HepG2 (cell line): ENCODE data around the gene CEP250. TPM values are rescaled to one million over a fixed set of nuclear protein-coding genes. Genes with fewer than 3 reads are reported as not detected.

Experiments
- DNMT1 ChIP-seq: sonication (generic); formaldehyde crosslinking; IDR thresholded peaks from 2 replicates; pipeline ENCODE4 v1.5.1; 2020; ENCODE audit warnings: mild to moderate bottlenecking, missing genetic modification reagents
- HOXA5 ChIP-seq: sonication (generic); formaldehyde crosslinking; IDR thresholded peaks from 2 replicates; pipeline ENCODE4 v1.4.0; 2020; ENCODE audit warnings: missing genetic modification reagents
- KDM2A ChIP-seq: sonication (generic); formaldehyde crosslinking; IDR thresholded peaks from 2 replicates; pipeline ENCODE4 v1.4.0; 2020; ENCODE audit warnings: low read depth, missing genetic modification reagents, borderline replicate concordance
- PAXIP1 ChIP-seq: sonication (generic); formaldehyde crosslinking; conservative IDR thresholded peaks from 2 replicates; pipeline ENCODE4 v1.4.0; 2020; ENCODE audit warnings: mild to moderate bottlenecking, missing genetic modification reagents, moderate library complexity
- PHF21A ChIP-seq: sonication (generic); formaldehyde crosslinking; IDR thresholded peaks from 2 replicates; pipeline ENCODE4 v1.5.0; 2020; ENCODE audit warnings: mild to moderate bottlenecking, missing genetic modification reagents
- RBM39 ChIP-seq: fragments of 200-400 bp; formaldehyde crosslinking; IDR thresholded peaks from one replicate; pipeline ENCODE4 v1.6.1; 2018; ENCODE audit warnings: antibody characterized with exemption, mild to moderate bottlenecking, low read depth, low read length; ENCODE audit not compliant: poor library complexity, severe bottlenecking
- SMARCE1 ChIP-seq: fragments of 450-650 bp; IDR thresholded peaks from 2 replicates; pipeline ENCODE4 v1.6.1; 2017; ENCODE audit warnings: borderline replicate concordance
- ZBTB40 ChIP-seq, 2 experiments: fragments of 450-650 bp in 1 of 2; sonication (generic) in 1 of 2; formaldehyde crosslinking in 1 of 2; IDR thresholded peaks; 2 replicates each; pipeline versions ENCODE4 v1.6.1 to v1.8.0; 2016 to 2022; ENCODE audit warnings: antibody characterized with exemption in 1 of 2, mild to moderate bottlenecking in 1 of 2, missing genetic modification reagents in 1 of 2
- ZKSCAN1 ChIP-seq: fragments of 150-350 bp; IDR thresholded peaks from 2 replicates; pipeline ENCODE4 v1.6.1; 2014; ENCODE audit warnings: low read length
- ZNF121 ChIP-seq: sonication (generic); formaldehyde crosslinking; IDR thresholded peaks from 2 replicates; pipeline ENCODE4 v1.5.0; 2020; ENCODE audit warnings: mild to moderate bottlenecking, missing genetic modification reagents
- polyA plus RNA-seq, 8 experiments: library from polyadenylated mRNA; depleted of rRNA in 3 of 8; stranded (reverse) in 7 of 8; unstranded in 1 of 8; fragments of >200 nt; fragmentation: Illumina TruSeq in 4 of 8; extraction: Trizol in 4 of 8; gene quantifications; 2 replicates each; pipeline versions ENCODE4 v1.2.1 to v1.2.3, GENCODE V29; 2011 to 2016; ENCODE audit warnings: low read depth in 4 of 8, missing spikeins in 1 of 8, mixed read lengths in 1 of 8; ENCODE audit not compliant: insufficient read depth in 1 of 8
- total RNA-seq, 5 experiments: library from RNA; depleted of rRNA; stranded (reverse); fragments of >200 nt; fragmentation: Illumina TruSeq; extraction: Trizol; gene quantifications; 2 replicates each; pipeline ENCODE4 v1.2.3, GENCODE V29; 2016; ENCODE audit warnings: low read depth in 1 of 5
- TF ChIP-seq, protein P1 (sequence below), 2 experiments: fragments of 450-650 bp in 1 of 2; sonication (generic) in 1 of 2; formaldehyde crosslinking; IDR thresholded peaks; 2 replicates each; pipeline versions ENCODE4 v1.5.0 to v1.8.0; 2020 to 2022; ENCODE audit warnings: mild to moderate bottlenecking in 1 of 2, missing genetic modification reagents in 1 of 2
- TF ChIP-seq, protein P2 (sequence below): sonication (generic); formaldehyde crosslinking; IDR thresholded peaks from 2 replicates; pipeline ENCODE4 v1.4.0; 2020; ENCODE audit warnings: missing genetic modification reagents

The CEP250 gene
- total and polyA plus RNA-seq, 2 of the 13 experiments (the other 11 are each of a cell fraction or from before 2014, with no cell fraction given): 28.8 to 55.3 TPM

GRCh38 chr20:35431621-35432429 is 23.6 kb upstream of the CEP250 start (continued):
- TF ChIP-seq PAXIP1 (CRISPR knock-in tag) (no peak), RBM39 (no peak), SMARCE1 (no peak), DNMT1 (no peak), KDM2A (no peak), PHF21A (CRISPR knock-in tag) (peak; percentile 47; the same call in 1 of the 2 replicates), ZKSCAN1 (no peak), HOXA5 (CRISPR knock-in tag) (no peak), ZNF121 (CRISPR knock-in tag) (no peak), ZBTB40 (IDR thresholded peaks at IDR 0.05) (no peak), ZBTB40 (CRISPR knock-in tag; IDR thresholded peaks at IDR 0.05) (peak; percentile 44; the same call in 1 of the 2 replicates)
- TF ChIP-seq, protein P1, sequence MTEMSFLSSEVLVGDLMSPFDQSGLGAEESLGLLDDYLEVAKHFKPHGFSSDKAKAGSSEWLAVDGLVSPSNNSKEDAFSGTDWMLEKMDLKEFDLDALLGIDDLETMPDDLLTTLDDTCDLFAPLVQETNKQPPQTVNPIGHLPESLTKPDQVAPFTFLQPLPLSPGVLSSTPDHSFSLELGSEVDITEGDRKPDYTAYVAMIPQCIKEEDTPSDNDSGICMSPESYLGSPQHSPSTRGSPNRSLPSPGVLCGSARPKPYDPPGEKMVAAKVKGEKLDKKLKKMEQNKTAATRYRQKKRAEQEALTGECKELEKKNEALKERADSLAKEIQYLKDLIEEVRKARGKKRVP (CRISPR knock-in tag; IDR thresholded peaks at IDR 0.05): no peak
- TF ChIP-seq, protein P2, sequence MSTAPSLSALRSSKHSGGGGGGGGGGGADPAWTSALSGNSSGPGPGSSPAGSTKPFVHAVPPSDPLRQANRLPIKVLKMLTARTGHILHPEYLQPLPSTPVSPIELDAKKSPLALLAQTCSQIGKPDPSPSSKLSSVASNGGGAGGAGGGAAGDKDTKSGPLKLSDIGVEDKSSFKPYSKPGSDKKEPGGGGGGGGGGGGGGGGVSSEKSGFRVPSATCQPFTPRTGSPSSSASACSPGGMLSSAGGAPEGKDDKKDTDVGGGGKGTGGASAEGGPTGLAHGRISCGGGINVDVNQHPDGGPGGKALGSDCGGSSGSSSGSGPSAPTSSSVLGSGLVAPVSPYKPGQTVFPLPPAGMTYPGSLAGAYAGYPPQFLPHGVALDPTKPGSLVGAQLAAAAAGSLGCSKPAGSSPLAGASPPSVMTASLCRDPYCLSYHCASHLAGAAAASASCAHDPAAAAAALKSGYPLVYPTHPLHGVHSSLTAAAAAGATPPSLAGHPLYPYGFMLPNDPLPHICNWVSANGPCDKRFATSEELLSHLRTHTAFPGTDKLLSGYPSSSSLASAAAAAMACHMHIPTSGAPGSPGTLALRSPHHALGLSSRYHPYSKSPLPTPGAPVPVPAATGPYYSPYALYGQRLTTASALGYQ: no peak
